Right atrium auricular region (tissue), 2 donors: ENCODE data around the gene TFEC. TPM values are rescaled to one million over a fixed set of nuclear protein-coding genes. Genes with fewer than 3 reads are reported as not detected.

Experiments used
- DNase-seq: peaks from one replicate; pipeline ENCODE4 v3.0.0-alpha.2; 2019; ENCODE audit warnings: low spot score
- H3K27ac ChIP-seq, 2 donors: fragments of 200-600 bp; sonication (generic); 1 replicate in 1 of 2; 2 replicates in 1 of 2; pipeline ENCODE4 v1.5.1; 2016 to 2019
- H3K27me3 ChIP-seq, 2 donors: fragments of 200-600 bp; sonication (generic); one replicate each; pipeline versions ENCODE4 v1.5.1 to v1.6.0; 2017 to 2019
- H3K36me3 ChIP-seq: fragments of 200-600 bp; sonication (generic); one replicate; pipeline ENCODE4 v1.5.1; 2016
- H3K4me1 ChIP-seq, 2 donors: fragments of 200-600 bp; sonication (generic); one replicate each; pipeline versions ENCODE4 v1.5.1 to v1.6.0; 2017 to 2019
- H3K4me3 ChIP-seq, 2 donors: fragments of 200-600 bp; sonication (generic); 1 replicate in 1 of 2; 2 replicates in 1 of 2; pipeline ENCODE4 v1.5.1; 2017 to 2019; ENCODE audit warnings: mild to moderate bottlenecking in 1 of 2, moderate library complexity in 1 of 2
- H3K9me3 ChIP-seq, 2 donors: fragments of 200-600 bp; sonication (generic); one replicate each; pipeline ENCODE4 v1.5.1; 2019
- total RNA-seq, 2 donors: library from RNA; depleted of rRNA; stranded (reverse); fragments of >200 nt; gene quantifications; one replicate each; pipeline ENCODE4 v1.1.0, GENCODE V29; 2016
- TF ChIP-seq, protein P1 (sequence below), 2 donors: fragments of 200-600 bp; sonication (generic); IDR thresholded peaks; one replicate each; pipeline ENCODE4 v1.5.1; 2019; ENCODE audit warnings: antibody characterized with exemption in 2 of 2

TFEC gene
- total RNA-seq, 2 donors from 2014 or later, result 1.9 to 2.1 TPM

DNA sequence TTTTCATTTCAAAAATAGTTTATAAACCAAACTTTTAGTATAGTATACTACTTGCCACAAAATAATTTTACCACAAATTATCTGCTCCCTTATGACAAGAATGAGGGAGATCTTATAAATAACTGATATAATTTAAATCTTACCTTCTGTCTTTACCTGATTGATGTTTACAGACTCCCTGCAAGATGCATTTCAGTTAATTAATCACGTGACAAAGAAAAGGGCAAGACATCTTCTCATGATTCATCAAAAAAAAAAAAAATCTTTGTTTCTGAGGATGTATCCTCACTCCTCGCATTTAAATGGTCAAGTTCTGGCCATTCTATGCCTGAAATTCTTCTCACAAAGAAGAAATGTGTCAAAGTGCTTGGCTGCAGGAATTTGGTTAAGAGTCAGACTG, 2.3 kb upstream of the TFEC start:
- Histone ChIP-seq H3K27ac (no peak overlapping the region), H3K27me3 (no peaks in the 10 kb centered on the region), H3K4me3 (no peak overlapping the region), H3K9me3 (no peaks in the 10 kb centered on the region), H3K4me1 (no peaks in the 10 kb centered on the region), H3K36me3 (no peaks in the 10 kb centered on the region)
- DNase-seq, result no peak
- TF ChIP-seq, protein P1, sequence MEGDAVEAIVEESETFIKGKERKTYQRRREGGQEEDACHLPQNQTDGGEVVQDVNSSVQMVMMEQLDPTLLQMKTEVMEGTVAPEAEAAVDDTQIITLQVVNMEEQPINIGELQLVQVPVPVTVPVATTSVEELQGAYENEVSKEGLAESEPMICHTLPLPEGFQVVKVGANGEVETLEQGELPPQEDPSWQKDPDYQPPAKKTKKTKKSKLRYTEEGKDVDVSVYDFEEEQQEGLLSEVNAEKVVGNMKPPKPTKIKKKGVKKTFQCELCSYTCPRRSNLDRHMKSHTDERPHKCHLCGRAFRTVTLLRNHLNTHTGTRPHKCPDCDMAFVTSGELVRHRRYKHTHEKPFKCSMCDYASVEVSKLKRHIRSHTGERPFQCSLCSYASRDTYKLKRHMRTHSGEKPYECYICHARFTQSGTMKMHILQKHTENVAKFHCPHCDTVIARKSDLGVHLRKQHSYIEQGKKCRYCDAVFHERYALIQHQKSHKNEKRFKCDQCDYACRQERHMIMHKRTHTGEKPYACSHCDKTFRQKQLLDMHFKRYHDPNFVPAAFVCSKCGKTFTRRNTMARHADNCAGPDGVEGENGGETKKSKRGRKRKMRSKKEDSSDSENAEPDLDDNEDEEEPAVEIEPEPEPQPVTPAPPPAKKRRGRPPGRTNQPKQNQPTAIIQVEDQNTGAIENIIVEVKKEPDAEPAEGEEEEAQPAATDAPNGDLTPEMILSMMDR (IDR thresholded peaks at IDR 0.05), result no peak

DNA sequence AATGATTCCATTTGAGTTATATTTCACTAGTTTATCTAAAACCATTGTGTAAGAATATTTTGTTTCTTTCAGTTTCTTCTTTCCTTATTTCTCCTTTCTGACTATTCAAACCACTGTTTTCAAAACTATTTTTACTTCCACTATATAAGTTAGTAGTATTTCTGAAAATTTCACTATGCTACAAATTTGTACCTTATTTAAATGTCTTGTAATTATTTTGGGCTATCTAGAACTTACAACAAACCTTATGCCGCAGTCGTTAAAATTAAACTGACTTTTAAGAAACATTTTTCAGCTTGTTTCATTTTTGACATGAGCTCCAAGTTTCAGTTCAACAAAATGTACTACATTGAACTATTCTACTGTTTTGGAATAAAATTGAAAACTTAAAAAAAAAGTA, 1.8 kb downstream of the TFEC start:
- Histone ChIP-seq H3K27me3 (no peaks in the 10 kb centered on the region), H3K27ac (no peak overlapping the region), H3K9me3 (no peaks in the 10 kb centered on the region), H3K4me1 (no peaks in the 10 kb centered on the region), H3K36me3 (no peaks in the 10 kb centered on the region), H3K4me3 (no peak overlapping the region)
- DNase-seq, result no peak
- TF ChIP-seq, protein P1 (IDR thresholded peaks at IDR 0.05), result no peak

DNA sequence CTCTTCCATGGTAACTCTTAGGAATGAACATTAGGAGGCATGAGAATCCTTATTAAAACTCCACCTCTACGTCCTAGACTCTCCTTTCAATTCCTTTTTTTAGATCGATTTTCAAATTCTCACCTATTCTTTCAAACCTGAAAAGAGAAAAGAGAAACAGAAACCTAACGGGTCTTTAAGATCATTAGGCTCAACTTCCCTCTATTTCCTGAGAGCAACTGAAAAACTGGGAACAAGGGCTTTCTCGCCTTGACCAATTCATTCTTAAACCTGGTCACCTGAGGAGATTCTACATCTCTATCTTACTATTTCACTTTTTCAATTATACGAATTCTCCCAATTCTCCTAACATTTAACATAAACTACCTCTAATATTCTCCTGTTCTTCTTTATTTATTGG, 2.8 kb downstream of the TFEC start:
- TF ChIP-seq, protein P1 (IDR thresholded peaks at IDR 0.05), result no peak
- H3K27ac ChIP-seq, result no peak overlapping the region
- no peaks in the 10 kb centered on the region for H3K36me3 ChIP-seq
- no peaks in the 10 kb centered on the region for H3K9me3 ChIP-seq
- no peak for DNase-seq
- no peaks in the 10 kb centered on the region for H3K27me3 ChIP-seq
- H3K4me1 ChIP-seq, result no peaks in the 10 kb centered on the region
- no peak overlapping the region for H3K4me3 ChIP-seq

DNA sequence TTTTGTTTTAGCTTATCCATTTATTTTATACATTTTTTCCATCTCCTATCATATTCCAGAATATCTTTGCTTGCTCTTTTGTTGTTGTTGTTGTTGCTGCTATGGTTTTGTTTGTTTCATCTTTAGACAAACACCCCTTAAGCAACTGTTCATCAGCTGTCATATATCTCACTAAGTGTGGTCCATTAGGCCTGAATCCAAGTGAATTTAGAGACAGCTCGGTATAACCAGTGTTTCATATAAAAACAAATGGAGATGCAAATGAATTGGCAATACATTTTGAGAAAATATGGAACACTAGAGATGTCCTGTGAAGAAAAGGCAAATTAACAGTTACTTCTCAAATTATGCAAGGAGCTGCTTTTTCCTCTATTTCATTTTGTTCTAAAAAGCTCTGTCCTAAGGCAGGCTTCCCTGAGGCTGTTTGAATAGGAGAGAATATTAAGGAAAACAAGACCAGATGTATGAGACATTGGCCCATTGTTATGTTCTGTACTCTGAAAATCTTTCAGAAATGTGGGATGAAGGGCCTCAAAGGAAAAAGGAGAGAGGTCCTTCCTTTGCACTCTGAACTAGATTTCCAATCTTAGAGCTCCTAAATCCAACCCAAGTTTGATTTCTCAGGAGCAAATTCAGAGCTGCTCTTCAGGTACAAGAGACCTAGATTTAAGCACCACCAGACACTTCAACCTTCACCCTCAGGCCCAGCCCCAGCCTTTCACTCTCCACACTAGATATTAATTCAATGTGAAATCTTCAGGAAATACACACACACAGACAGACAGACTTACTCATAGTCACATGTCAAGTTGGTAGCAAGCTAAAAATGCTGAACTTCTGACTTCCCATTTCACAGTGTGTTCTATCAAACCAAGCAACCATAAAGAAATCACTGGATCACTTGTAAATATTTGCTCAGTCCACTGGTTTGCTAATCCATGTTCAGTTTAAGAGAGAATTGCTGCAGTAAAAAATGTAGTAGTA, 5.4 kb downstream of the TFEC start:
- DNase-seq, result no peak
- Histone ChIP-seq H3K27me3 (no peaks in the 10 kb centered on the region), H3K36me3 (no peaks in the 10 kb centered on the region), H3K27ac (no peak overlapping the region), H3K4me3 (no peak overlapping the region), H3K4me1 (no peaks in the 10 kb centered on the region), H3K9me3 (no peaks in the 10 kb centered on the region)
- TF ChIP-seq, protein P1 (IDR thresholded peaks at IDR 0.05), result no peak

DNA sequence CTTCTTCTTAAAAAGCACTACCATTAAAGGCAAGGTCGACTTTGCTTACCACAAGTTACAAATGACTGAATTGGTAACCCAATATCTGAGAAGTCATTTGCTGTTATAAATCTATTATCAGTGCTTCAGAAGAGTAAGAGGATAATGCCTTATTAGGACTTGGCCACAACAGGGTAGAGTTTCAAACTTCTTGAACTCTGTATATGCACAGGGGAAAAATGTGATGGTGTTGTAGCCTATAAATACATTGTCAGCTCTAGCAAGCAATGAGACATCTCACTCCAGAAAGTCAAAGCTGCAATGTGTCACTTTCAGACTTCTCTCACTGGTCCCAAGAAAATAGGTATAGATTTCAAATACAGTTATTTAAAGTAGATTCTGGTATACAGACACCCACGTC, 9.3 kb downstream of the TFEC start:
- Histone ChIP-seq H3K27me3 (no peaks in the 10 kb centered on the region), H3K27ac (no peak overlapping the region), H3K4me1 (no peaks in the 10 kb centered on the region), H3K4me3 (no peak overlapping the region), H3K36me3 (no peaks in the 10 kb centered on the region), H3K9me3 (no peaks in the 10 kb centered on the region)
- TF ChIP-seq, protein P1 (IDR thresholded peaks at IDR 0.05), result no peak
- no peak for DNase-seq
